Body of pancreas (tissue), 4 donors: ENCODE results near the gene SLC4A3. TPM values are rescaled to one million over a fixed set of nuclear protein-coding genes. Genes with fewer than 3 reads are reported as not detected.
"Not testable (repeated sequence)": the region's sequence is repeated elsewhere in the genome, so short reads cannot be mapped to it uniquely, and the experiment has no call there.

Experiments
- ATAC-seq: fragments of 150-250 bp; one replicate; pipeline ENCODE4 v1.9.1; 2016
- DNase-seq, 4 donors: peaks; one replicate each; pipeline ENCODE4 v3.0.0-alpha.2; 2019
- H3K27ac ChIP-seq, 4 donors: fragments of 200-600 bp; sonication (generic); 1 replicate in 3 of 4; 2 replicates in 1 of 4; pipeline versions ENCODE4 v1.5.1 to v1.6.1; 2016 to 2019; ENCODE audit warnings: mild to moderate bottlenecking in 1 of 4, mixed read lengths in 1 of 4, moderate library complexity in 1 of 4
- H3K27me3 ChIP-seq, 2 donors: fragments of 200-600 bp; sonication (generic); one replicate each; pipeline ENCODE4 v1.6.0; 2016; ENCODE audit warnings: mild to moderate bottlenecking in 1 of 2
- H3K36me3 ChIP-seq, 2 donors: fragments of 200-600 bp; sonication (generic); replicated peaks in 1 of 2; 2 replicates each; pipeline ENCODE4 v1.5.1; 2016; ENCODE audit warnings: low read depth in 2 of 2; ENCODE audit not compliant: insufficient read depth in 1 of 2
- H3K4me1 ChIP-seq: fragments of 200-600 bp; sonication (generic); one replicate; pipeline ENCODE4 v1.6.0; 2016
- H3K4me3 ChIP-seq, 2 donors: fragments of 200-600 bp; sonication (generic); 1 replicate in 1 of 2; 2 replicates in 1 of 2; pipeline ENCODE4 v1.5.1; 2016 to 2019
- H3K9me3 ChIP-seq, 3 donors: fragments of 200-600 bp; sonication (generic); 1 replicate in 2 of 3; 2 replicates in 1 of 3; pipeline ENCODE4 v1.5.1; 2016
- POLR2A ChIP-seq, 3 donors: fragments of 450-650 bp; IDR thresholded peaks; one replicate each; pipeline ENCODE4 v1.6.1; 2016; ENCODE audit warnings: antibody characterized with exemption in 3 of 3, mild to moderate bottlenecking in 2 of 3
- WGBS, 2 donors: methylation state at CpG; one replicate each; pipeline ENCODE4 v1.1.5; 2017; 5-methylcytosine and 5-hydroxymethylcytosine counted together
- intact Hi-C: fragments of 100-400 bp; cut with DNase I; formaldehyde crosslinking; loops from one replicate; pipeline ENCODE4 v1.15.1; 2023
- total RNA-seq, 2 donors: library from RNA; depleted of rRNA; stranded (reverse); fragments of >200 nt; gene quantifications; one replicate each; pipeline ENCODE4 v1.1.0, GENCODE V29; 2016
- TF ChIP-seq, protein P1 (sequence below), 7 experiments: fragments of 450-650 bp in 4 of 7; fragments of 200-600 bp in 3 of 7; sonication (generic) in 3 of 7; IDR thresholded peaks; one replicate each; pipeline ENCODE4 v1.5.1; 2016 to 2019; ENCODE audit warnings: antibody characterized with exemption in 7 of 7

Gene SLC4A3
- total RNA-seq, 2 donors from 2014 or later, result 2.6 to 10.9 TPM

DNA sequence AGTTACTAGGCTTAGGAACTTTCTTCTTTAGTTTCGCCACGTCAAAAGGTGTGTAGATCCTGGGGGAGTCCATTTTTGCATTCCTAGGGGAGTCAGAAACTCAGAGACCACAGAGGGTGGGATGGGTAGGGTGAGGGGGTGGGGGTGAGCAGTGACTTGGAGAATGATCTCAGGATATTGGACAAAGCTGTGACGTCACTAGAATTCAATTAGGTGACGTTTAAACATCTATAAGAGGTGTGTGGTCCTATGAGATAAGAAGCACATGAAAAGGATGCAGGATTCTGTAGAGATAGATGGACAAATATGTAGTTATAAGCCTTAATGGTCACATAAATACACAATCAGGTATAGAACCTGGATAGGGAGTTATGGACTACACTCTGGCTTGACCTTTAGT is 21.5 kb downstream of the SLC4A3 start:
- no peak for DNase-seq
- Histone ChIP-seq H3K27ac (no peak overlapping the region), H3K36me3 (no peaks in the 10 kb centered on the region), H3K4me1 (no peaks in the 10 kb centered on the region), H3K4me3 (no peak overlapping the region), H3K9me3 (no peaks in the 10 kb centered on the region), H3K27me3 (peaks cover 0 to 5% of the 10 kb centered on the region in 2 donors)
- no peak for ATAC-seq
- 51 to 52% methylated on average over 4 of the region's 4 CpGs for WGBS, 2 donors
- intact Hi-C loops, result no loop called here
- TF ChIP-seq, protein P1, sequence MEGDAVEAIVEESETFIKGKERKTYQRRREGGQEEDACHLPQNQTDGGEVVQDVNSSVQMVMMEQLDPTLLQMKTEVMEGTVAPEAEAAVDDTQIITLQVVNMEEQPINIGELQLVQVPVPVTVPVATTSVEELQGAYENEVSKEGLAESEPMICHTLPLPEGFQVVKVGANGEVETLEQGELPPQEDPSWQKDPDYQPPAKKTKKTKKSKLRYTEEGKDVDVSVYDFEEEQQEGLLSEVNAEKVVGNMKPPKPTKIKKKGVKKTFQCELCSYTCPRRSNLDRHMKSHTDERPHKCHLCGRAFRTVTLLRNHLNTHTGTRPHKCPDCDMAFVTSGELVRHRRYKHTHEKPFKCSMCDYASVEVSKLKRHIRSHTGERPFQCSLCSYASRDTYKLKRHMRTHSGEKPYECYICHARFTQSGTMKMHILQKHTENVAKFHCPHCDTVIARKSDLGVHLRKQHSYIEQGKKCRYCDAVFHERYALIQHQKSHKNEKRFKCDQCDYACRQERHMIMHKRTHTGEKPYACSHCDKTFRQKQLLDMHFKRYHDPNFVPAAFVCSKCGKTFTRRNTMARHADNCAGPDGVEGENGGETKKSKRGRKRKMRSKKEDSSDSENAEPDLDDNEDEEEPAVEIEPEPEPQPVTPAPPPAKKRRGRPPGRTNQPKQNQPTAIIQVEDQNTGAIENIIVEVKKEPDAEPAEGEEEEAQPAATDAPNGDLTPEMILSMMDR (IDR thresholded peaks at IDR 0.05), result no peak

DNA sequence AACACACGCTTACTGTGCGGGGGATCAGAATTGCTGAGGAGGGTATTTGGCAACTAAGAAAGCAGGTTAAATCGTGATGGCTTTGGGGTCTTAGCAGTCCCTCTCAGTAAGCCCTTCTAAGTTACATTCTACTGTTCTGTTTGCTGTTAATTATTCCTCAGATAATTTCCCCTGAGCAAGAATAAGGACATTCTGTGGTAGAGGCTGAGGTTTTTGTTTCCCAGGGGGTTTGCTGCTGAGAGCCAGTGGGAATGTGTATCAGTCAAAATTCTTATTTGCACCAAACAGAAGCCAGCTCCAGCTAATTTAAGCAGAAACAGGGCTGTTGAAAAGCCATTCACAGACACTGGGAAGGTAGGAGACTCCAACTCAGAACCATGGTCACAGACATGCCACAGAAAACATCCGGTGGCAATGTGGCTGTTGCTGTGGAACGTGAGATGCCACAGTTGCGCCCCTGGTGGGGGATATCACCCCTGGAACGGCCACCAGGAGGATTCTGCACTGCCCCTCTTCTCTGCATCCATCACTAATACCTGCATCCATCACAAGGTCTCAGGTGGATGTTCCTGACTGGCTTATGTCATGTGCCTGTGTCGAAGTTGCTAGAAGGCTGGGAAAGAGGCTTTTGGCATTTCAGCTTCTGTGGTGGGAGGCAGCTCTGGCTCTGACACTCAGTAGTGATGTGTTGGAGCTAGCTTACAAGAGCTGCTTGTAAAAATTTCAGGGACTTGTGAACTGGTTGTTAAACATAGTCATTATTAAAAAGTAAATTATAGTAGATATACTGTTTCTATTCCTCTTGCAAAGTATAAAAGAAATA is 23.2 kb downstream of the SLC4A3 start:
- Histone ChIP-seq H3K9me3 (no peaks in the 10 kb centered on the region), H3K27ac (no peak overlapping the region), H3K4me3 (no peak overlapping the region), H3K36me3 (no peaks in the 10 kb centered on the region), H3K27me3 (peaks cover 0 to 5% of the 10 kb centered on the region in 2 donors), H3K4me1 (no peaks in the 10 kb centered on the region)
- no peak for ATAC-seq
- intact Hi-C loops, result no loop called here
- DNase-seq, result no peak
- 48 to 57% methylated on average over 7 to 8 of the region's 8 CpGs for WGBS, 2 donors
- TF ChIP-seq POLR2A (IDR thresholded peaks at IDR 0.05), result no peak
- TF ChIP-seq, protein P1 (IDR thresholded peaks at IDR 0.05), result no peak

DNA sequence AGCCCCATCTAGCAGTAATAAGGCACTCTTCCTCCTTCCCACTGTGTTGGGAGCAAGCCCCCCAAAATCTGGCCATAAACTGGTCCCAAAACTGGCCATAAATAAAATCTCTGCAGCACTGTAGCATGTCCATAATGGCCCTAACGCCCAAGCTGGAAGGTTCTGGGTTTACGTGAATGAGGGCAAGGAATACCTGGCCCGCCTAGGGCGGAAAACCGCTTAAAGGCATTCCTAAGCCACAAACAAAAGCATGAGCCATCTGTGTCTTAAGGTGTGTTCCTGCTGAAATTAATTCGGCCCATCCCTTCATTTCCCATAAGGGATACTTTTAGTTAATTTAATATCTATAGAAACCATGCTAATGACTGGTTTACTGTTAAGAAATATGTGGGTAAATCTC is 24.2 kb downstream of the SLC4A3 start:
- H3K4me3 ChIP-seq, intact Hi-C loops, DNase-seq, H3K36me3 ChIP-seq, H3K9me3 ChIP-seq, H3K27me3 ChIP-seq, H3K27ac ChIP-seq, H3K4me1 ChIP-seq, ATAC-seq: not testable (repeated sequence)
- WGBS, 2 donors, result 63 to 77% methylated on average over 6 of the region's 6 CpGs

DNA sequence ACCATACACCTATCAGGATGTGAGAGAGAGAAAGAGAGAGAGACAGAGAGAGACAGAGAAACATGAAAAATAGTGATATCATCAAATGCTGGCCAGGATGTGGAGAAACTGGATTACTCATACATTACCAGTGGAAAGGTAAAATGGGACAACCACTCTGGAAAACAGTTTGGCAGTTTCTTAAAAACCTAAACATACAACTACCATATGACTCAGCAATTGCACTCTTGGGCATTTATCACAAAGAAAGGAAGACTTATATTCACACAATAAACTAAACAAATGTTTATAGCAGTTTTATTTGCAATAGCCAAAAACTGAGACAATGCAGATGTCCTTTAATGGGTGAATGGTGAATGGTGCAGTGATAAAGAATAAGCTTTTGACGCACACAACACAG is 29.1 kb downstream of the SLC4A3 start:
- Histone ChIP-seq H3K27me3 (peaks cover 0 to 4% of the 10 kb centered on the region in 2 donors), H3K4me3 (no peak overlapping the region), H3K9me3 (peaks cover 0 to 4% (median 0%) of the 10 kb centered on the region in 3 donors), H3K27ac (no peak overlapping the region), H3K36me3 (no peaks in the 10 kb centered on the region), H3K4me1 (no peaks in the 10 kb centered on the region)
- no peak for TF ChIP-seq POLR2A (IDR thresholded peaks at IDR 0.05)
- TF ChIP-seq, protein P1 (IDR thresholded peaks at IDR 0.05), result no peak
- WGBS, 2 donors, result 92 to 100% methylated on average over 1 of the region's 1 CpG
- intact Hi-C loops, result no loop called here
- ATAC-seq (no peak), DNase-seq (no peak)

DNA sequence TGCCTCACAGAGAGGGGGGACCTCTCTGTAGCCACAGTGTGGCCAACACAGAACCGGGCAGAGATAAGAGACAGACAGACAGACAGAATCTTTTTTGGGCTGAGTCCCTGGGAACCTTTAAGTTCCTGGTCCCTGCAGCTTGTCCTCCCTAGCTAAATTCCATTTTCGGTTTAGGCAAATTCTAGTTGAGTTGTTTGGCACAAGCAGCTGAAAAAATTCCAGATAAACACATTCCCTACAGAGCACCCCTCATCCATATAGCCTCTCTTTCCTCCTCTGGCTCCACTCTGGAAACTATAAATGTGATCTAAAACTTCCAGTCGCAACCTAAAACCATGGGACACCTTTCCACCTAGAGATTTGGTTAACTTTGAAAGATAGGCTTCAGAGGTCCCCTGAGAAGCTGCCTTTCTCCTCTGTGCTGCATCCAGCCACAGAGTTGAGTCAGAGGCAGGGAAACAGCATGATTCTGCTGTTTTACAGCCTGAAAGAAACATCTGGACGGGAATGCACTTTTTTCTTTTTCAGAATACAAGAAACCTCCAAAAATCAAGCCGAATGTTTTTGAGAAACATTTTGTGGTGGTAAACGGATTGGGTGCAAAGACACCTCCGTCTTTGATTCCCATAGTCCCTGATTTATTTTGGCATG is 30.9 kb downstream of the SLC4A3 start:
- Histone ChIP-seq H3K36me3 (no peaks in the 10 kb centered on the region), H3K27me3 (no peaks in the 10 kb centered on the region), H3K9me3 (peaks cover 0 to 5% (median 0%) of the 10 kb centered on the region in 3 donors), H3K4me3 (no peak overlapping the region), H3K27ac (no peak overlapping the region), H3K4me1 (no peaks in the 10 kb centered on the region)
- intact Hi-C loops, result no loop called here
- ATAC-seq, result no peak
- TF ChIP-seq POLR2A (IDR thresholded peaks at IDR 0.05), result no peak
- TF ChIP-seq, protein P1 (IDR thresholded peaks at IDR 0.05), result no peak
- DNase-seq, result no peak
- WGBS, 2 donors, result 43 to 54% methylated on average over 7 of the region's 7 CpGs
